Stimulated activated CD8-positive, alpha-beta memory T cell treated with anti-CD3 and anti-CD28 coated beads, Interleukin-7, amount 100 ng/mL, for 24 hours (primary cell): ENCODE measurements around the gene PARVG.

ENCODE experiments used
- DNase-seq: peaks from one replicate; pipeline ENCODE4 v3.0.0-alpha.2; 2020; ENCODE audit warnings: low read depth

Gene PARVG

DNA sequence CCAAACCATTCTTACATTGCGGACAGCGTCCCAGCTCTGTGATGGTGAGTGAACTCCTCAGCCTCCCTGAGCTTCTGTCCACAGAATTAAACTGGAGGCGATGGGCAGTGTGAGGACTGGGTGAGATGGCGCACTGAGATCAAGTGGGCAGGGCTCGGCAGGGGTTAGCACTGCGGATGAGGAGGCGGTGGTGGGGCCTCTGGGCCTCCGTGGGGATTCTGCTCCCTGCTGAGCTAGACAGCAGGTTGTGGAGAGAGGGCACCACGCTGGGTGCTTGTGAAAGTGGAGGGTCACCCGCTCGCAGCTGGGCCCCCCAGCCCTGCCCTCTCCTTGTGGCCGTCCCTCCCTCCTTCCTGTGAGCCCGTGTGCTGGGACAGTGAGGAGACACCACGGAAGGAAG lies 25.6 kb upstream of the PARVG start:
- DNase-seq, result no peak

DNA sequence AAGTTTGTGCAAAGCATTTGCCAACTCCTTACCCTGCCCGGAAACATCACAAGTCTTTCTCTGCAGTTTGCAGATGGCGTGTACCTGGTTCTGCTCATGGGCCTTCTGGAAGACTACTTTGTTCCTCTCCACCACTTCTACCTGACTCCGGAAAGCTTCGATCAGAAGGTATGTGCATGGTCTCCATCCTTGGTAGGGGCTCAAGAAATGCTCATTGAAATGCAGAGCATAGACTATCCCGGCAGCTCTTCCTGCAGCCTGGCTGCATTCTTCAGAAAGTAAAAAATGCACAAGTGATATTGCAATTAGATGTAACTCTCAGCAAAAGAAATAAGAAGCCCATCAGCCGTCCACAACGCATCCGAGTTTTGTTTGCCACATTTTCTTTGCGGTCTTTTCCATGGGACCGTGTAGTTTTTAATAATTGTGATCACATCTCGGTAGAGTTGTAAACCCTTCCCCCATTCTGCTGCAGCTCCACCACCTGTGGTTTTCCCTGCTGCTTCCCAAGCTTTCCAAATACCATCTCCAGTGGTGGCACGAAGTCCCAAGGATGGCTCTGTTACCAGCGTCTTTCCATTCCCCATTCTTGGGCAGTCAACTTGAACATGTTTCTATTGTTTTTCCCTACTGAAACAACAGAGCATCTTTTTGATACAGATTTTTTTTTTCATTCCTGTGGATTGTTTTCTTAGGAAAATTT lies 22.7 kb upstream of the PARVG start:
- DNase-seq, result no peak

DNA sequence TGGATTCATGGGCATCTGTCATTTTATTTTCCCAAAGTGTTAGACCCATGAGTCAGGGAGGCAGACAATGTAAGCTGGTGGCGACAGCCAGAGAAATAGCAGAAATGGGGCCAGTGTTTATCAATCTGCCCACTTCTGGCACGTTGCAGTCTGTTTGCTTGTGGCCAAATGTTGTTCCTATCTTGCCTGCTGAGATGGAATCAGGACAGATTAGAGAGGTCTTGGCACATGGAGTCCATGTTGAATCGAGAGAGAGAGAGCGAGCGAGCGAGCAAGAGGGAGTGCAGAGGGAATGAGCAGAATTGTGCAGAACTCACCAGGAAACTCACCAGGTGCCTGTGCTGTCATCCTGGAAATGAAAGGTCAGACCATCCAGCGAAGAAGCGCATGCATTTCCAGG lies 21.9 kb upstream of the PARVG start:
- no peak for DNase-seq

DNA sequence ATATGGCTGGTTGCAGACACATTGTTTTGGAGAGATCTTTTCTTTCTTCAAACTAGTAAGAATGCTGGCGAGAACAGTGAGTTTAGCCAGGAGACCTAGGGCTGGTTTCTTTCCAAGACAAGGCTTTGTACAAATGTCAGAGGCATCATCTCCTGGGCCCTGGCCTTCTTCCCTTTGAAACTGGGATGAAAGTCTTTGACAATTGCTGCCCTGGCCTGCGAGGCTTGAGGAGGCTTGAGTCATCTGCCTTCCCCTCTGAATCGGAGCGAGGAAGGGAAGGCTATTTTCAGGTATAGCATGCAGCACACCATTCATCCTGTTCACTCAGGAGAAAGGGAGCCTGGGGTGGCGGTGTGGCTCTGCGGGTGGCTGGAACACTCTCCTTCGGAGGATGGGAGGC lies 21.5 kb upstream of the PARVG start:
- DNase-seq, result no peak

DNA sequence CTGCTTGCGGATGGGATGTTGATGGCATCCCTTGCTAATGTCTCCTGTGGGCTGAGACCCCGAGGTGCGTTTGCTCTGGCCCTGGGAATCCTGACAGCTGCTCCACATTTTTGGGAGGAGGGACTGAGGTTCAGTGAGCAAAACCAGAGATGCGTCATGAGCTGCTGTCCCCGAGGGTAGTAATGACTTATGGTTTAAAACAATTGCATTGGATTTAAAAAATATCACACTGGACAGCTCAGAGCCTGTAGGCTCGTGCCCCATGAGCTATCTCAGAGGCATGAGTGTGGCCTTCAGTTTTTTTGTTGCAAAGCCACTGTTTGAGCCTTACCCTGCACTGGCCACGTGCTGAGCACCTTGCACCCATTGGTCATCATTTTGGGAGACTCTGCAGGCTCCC lies 20.9 kb upstream of the PARVG start:
- DNase-seq, result no peak

DNA sequence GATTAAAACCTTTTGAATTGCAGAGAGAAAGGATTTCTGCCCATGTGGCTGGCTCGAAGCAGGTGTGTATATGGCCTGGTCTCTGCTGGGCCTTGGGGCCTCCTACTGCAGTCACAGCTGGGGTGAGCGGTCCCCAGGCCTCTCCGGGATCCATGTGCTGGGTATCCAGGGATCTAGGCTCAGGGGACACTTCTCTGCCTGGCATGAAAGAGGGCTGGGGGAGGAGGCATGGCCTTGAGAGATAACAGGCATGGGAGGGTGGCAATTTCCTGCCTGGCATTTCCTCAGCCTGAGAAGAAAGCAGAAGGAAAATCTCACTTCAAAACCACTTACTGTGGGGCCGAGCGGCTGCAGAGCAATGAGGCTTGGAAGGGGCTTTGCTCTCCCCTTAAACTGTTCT lies 20.3 kb upstream of the PARVG start:
- DNase-seq, result no peak

DNA sequence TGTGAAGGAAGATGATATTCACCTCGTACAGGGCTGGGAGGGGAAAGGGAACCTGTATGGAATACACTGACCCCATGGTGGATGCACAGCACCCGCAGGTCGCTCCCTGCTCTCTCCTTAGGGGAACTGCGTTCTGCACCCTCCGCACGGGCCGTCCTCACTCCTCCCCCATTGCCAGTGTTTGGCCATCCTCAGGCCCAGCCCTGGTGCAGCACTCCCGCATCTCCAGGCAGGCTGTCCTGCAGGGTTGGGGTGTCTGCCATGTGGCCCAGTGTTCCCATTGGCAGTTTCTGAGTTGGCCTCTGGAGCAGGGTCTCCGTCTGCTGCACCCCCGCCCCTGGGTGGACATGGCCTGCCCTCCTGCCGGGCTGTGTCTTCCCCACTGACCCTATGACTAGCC lies 19.1 kb upstream of the PARVG start:
- DNase-seq, result no peak

DNA sequence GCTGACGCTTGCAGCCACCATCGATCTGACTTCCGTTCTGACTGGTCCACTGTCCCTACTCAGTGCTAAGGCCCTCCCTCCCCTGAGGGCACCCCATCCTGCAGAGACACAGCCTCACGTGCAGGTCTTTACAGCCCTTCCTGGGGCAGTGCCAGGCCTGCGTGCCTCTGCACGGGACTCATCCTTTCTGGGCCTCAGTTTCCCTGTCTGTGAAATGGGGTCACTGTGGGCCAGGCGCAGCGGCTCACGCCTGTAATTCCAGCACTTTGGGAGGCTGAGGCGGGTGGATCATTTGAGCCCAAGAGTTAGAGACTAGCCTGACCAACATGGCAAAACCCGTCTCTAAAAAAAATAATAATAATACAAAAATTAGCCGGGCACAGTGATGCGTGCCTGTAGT lies 17.8 kb upstream of the PARVG start:
- DNase-seq, result no peak

DNA sequence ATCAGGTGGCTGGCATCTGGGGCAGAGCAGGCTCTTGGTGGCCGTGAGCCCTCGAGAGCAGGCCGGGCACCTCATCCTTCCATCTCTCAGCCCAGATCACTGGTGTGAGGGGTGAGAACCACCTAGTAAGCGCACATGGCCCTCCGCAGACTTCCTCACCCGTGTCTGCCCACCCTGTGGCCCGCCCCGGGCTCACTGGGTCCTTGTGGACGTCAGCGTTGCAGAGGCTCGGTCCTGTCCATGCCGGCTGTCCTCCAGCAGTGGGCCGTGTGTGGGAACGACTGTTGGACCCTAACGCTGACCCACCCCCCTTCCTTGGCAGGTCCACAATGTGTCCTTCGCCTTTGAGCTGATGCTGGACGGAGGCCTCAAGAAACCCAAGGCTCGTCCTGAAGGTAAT lies 17.2 kb upstream of the PARVG start:
- DNase-seq, result no peak

DNA sequence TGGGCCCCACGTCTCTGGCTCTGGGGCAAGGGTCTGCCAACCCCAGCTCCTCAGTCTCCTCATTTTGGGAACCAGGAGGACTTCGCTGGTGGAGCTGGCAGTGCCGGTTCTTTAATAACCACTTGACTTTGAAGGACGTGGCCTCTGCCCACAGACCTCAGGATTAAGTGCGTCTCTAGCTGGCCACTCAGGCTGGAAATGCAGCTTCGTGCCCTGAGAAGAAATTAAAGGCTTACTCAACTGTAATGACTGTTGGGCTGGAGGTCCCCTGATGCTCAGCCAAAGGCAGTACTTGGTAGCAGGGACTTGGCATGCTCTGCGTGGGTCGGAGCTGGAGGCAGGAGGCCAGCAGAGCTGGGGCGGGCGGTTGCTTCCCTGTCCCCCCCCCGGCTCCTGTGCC lies 16.7 kb upstream of the PARVG start:
- DNase-seq, result no peak

DNA sequence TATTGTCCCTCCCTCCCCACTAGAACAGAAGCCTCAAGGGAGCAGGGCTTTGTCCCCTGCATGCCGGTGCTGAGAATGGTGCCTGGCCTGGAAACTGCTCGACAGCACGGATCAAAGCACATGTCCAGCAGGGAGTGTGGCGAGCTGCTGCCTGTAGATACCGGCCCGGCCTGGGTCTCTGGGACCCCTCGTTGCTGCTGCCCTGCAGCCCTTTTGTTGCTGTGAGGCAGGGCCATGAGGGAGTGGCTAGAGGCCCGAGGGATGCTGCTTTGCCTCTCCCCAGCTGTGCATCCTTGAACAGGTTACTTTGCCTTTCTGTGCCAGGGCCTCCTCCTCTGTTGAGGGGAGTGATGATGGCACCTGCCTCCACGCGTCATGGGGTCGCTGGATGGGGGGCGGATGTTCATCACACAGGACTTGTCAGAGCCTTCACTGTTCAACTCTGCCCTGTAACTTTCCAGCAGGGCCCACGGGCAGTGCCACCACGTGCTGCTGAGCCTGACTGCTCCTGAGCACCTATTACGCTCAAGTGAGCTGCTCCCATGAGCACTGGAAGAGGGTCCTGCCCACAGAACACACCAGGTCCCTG lies 15.3 kb upstream of the PARVG start:
- no peak for DNase-seq

DNA sequence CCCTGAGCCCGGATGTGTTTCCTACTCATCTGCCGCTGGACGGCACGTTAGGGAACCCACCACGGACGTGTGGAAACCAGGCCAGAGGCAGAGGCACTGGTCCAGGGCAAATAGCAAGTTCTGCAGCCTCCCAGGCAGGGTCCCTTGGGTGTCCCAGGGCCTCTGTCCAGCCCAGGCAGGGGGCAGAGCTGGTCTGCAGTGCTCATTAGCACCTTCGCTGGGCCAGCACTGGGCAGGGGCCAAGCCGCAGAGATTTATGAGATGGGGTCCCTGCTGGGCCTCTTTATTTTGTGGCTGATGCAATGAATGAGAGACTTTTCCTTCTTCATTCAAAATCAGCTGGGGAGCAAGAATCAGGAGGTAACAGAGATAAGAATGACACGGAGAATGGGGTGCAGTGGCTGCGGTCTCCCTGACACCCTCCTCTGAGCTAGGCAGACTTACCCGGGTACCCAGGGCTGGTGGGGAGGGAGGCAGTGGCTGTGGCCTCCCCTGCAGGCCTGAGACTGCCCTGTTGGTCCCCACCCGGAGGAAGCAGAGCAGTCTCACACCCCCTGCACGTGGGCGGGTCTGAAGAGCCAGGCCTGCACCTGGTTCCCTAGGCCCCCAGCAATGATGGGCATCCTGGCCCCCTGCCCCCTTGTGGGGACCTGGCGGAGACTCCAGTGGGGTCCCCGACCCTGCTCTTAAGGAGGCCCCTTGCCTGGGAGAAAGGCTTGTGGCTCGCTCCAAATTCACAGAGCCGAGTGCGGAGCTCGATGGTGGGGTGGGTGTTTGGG lies 14.0 kb upstream of the PARVG start:
- no peak for DNase-seq

DNA sequence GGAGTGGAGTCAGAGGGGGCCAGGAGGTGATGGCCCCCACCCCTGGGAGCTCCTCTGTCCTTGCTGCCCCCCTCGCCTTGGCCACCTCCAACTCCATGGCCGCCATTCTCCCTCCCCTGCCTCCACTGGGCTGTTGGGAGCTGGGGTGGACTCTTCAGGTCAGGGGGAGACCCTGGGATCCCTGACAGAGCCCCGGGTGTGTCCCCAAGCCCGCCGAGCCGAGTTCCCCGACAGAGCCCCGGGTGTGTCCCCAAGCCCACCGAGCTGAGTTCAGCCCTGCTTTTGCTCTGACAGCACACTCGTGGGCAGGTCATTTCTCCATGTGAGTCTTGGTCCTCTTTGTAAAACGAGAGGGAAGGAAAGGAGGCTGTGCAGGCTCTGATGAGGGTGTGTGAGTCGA lies 13.2 kb upstream of the PARVG start:
- no peak for DNase-seq

DNA sequence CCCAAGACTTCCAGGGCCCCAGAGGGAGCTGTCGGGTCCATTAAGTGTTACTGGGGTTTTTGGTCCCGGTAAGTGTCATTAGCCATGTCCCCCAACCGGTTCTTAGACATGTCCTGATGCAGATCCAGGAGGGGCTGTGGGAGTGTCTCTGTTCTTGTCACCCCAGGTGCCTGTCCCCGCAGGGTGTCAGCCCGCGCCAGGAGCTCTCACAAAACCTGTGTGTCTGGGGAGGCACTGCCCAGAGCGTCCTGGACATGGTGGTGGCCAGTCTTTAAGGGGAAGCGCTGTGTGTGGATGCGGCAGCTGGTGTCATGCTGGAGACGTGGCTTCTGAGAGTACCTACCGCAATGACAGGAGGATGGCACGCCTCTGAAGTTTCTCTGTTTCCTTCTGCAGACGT lies 12.5 kb upstream of the PARVG start:
- no peak for DNase-seq

DNA sequence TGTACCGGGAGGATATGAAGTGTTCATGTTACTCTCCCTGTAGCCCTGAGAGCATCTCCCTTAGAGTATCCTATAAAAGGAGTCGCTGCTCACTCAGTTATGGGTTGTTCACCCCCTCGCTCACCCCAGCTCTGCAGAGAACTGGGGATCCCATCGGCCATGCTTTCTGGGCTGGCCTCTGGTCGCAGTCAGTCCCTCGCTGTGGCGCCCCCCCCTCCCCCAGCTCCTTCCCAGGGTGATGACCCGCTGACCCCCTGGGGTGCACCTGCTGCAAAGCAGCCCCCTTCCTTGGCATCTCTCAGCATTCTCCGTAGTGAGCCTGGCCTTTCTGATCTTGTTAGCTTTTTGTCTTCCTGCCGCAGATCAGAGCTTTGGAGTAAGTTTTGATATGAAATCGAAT lies 10.3 kb upstream of the PARVG start:
- no peak for DNase-seq

DNA sequence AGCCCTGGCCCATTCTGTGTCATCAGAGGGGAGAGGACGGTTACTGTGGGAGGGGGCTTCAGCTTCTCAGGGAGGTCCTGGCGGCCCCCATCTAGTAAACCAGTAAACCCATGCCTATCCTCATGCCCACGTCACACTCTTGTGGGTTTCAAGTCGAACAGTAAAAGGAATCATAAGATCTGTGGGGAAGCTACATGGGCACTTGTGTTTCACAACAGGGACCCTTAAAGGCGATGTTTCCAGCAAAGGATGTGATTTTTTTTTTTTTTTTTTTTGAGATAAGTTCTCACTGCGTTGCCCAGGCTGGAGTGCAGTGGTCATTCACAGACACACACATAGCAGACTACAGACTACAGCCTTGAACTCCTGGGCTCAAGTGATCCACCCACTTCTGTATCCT lies 9.2 kb upstream of the PARVG start:
- DNase-seq, result no peak

DNA sequence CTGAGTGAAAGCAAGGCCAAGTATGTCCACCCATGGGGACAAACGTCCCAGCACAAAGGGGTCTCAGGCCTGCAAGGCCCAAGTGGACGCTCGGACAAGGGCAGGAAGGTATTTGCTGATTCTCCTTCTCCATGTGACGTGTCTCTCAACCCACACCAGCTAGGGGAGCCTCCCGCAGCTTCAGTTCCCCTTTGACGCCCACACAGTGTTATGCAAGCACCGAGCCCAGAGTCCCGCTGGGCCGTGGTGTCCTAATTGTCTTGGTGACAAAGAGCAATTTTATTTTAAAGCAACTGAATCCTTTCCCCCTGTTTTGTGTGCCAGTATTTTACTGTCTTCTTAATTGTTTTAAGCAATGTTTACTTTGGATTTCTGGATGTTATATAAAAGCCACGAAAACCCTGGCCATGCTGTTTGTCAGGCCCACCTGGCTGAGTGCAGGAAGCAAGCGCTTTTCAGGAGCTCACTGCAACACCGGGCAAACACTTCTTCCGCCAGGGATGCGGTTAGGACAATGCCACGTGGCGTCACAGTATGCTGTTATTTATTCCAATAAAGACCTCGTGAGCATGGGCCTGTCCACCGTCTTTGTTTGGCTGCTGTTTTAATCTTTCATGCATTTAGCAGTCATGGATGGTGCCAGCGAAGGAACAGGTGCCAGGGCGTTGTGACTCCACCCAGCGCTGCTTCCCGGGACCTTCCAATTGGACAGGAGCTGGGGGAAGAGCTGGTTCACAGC lies 8.2 kb upstream of the PARVG start:
- no peak for DNase-seq

DNA sequence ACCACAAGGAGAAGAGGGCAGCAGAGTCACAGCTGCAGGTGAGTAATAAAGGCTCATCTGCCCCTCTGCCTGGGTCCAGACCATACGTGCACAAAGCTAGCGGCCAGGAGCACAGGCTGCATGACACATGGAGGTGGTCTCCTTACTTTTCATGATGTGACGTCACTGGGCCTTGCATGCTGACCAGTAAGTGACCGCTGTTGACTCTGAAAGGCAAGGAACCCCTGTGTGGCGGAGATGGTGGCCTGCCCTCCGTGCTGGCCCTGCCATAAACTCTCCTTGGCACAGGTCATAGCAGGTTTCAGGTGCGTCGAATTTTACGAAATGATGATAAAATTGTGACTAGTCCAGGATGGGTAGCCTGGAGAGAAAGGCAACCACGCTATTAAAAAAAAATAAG lies 7.6 kb upstream of the PARVG start:
- DNase-seq, result no peak

DNA sequence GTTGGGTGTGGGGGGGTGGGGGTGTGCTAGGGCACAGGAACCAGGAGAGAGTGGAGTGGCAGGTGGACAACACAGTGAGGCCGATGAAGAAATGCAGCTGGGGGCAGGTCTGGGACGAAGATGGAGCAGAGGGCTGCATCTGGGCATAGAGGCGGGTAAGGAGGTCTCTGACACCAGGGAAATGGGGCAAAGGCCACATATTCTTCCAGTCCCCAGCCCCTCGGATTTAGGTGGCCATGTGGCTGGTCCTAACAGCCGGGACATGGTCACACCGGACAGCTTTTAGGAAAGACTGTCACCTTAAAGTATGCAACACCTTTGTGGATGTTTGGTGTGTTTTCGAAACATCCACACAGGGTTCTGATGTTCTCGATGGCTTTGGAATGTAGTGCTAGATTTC lies 5.0 kb upstream of the PARVG start:
- DNase-seq, result no peak

DNA sequence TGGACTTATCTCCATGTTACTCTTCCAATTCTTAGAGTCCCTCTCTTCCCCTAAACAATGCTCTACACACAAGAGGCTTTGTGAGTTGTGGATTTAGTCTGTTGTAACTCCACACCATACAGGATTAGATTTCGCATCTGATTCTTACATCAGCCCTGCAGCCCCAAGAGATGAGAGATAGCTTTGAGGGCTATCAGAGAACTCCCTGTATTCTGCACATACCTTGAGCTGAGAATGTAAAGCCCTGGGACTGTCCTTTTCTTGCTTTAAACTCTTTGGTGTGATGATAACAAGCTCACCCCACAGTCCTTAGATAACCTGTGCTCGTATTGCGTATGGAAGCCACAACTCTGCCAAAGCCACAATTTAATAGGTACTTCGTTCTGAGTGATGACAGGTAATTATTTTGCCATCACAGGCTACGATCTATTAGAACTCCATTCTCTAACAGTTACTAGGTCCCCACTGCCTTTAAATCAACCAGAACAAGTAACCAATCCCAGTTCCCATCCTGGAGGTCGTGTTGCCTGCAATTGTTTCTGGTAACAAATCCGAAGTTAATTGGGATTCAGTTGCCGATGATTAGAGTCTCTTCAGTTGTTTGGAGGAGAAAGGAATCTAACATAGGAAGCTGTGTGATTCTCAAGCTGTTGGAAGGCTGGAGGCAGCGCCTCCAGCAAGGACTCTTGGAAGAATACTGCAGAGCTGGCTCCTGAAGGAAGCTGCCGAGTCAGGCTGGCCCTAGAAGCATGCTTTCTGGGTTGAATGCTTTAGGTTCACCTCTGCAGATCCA lies 1.3 kb upstream of the PARVG start:
- no peak for DNase-seq

DNA sequence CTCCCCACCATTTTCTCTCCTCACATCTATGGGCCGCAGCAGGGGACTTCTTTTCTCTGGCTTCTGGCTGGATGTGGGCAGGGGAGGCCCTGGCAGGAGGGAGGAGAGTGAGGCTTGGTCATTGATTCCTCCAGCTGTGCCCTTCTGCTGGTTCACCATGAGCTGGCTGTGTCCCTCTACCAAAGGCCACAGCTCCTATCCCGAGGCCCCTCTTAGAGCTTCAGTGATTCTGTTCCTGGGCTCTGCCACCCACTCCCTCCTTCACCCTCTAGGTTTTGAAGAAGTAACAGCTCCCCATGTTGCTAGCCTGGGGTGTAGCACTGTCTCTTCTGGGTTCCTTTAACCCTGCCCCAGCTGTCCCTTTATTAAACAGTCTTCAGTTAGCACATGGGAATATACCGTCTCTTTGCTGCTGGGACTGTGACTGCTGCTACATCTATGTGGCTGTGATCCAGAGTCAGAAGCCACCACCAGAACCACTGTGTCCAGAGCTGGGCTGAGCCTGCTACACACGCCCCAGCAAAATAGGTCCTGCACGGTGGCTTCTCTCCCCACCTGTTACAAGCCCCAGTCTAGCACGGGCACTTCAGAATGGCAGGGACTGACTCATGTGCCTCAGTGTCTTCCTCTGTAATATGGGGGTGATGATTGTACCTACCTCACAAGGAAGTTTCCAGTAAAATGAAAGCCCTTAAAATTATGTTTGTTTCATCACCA lies 578 bp upstream of the PARVG start:
- no peak for DNase-seq
